WTC11 (cell line): ENCODE results near the gene RFNG. TPM values are rescaled to one million over a fixed set of nuclear protein-coding genes. Genes with fewer than 3 reads are reported as not detected.

ENCODE experiments used
- ATAC-seq: fragments of 200-7000 bp; cut with Tn5 transposase; 2 replicates; pipeline ENCODE4 v1.10.0; 2021; ENCODE audit warnings: mild to moderate bottlenecking, moderate library complexity
- CTCF ChIA-PET: fragments of 300-600 bp; sonication (Branson Sonifier 250); formaldehyde crosslinking; loops from one replicate; lab custom pipeline; 2021; ENCODE audit warnings: antibody characterized with exemption; lab: Charles Lee
- POLR2A ChIA-PET: fragments of 350-600 bp; sonication (Branson Sonifier 250); formaldehyde crosslinking; loops from one replicate; lab custom pipeline; 2021; ENCODE audit warnings: antibody characterized with exemption; lab: Charles Lee
- DNase-seq: peaks from one replicate; pipeline ENCODE4 v3.0.0; 2021; ENCODE audit warnings: low spot score
- H3K27ac Mint-ChIP-seq: 2 replicates; pipeline ENCODE4 v1.8.0; 2021; ENCODE audit warnings: mixed read lengths
- H3K27me3 Mint-ChIP-seq: 2 replicates; pipeline ENCODE4 v1.8.0; 2021; ENCODE audit warnings: low read depth, mild to moderate bottlenecking, moderate library complexity, mixed read lengths
- H3K36me3 Mint-ChIP-seq: 2 replicates; pipeline ENCODE4 v1.8.0; 2021; ENCODE audit warnings: mixed read lengths
- H3K4me1 Mint-ChIP-seq: 2 replicates; pipeline ENCODE4 v1.8.0; 2022; ENCODE audit warnings: mixed read lengths
- H3K4me3 Mint-ChIP-seq: 2 replicates; pipeline ENCODE4 v1.8.0; 2021; ENCODE audit warnings: mild to moderate bottlenecking, moderate library complexity, mixed read lengths
- H3K9me3 Mint-ChIP-seq: 2 replicates; pipeline ENCODE4 v1.8.0; 2021; ENCODE audit warnings: mixed read lengths
- ESRRA ChIP-seq: sonication (generic); formaldehyde crosslinking; IDR thresholded peaks from 2 replicates; pipeline ENCODE4 v1.8.1; 2022; ENCODE audit warnings: mild to moderate bottlenecking, missing genetic modification reagents, borderline replicate concordance
- FOXK1 ChIP-seq: sonication (generic); formaldehyde crosslinking; IDR thresholded peaks from 2 replicates; pipeline ENCODE4 v1.8.0; 2022; ENCODE audit warnings: mild to moderate bottlenecking, moderate library complexity, missing genetic modification reagents
- FOXP1 ChIP-seq: sonication (generic); formaldehyde crosslinking; IDR thresholded peaks from 2 replicates; pipeline ENCODE4 v1.8.0; 2022; ENCODE audit warnings: missing genetic modification reagents, mild to moderate bottlenecking, moderate library complexity, borderline replicate concordance
- GRHL2 ChIP-seq: fragments of 250-450 bp; sonication (Bioruptor Pico); IDR thresholded peaks from 2 replicates; pipeline ENCODE4 v1.8.0; 2022; ENCODE audit warnings: mild to moderate bottlenecking, moderate library complexity; ENCODE audit not compliant: insufficient replicate concordance, severe bottlenecking
- GTF2I ChIP-seq: fragments of 250-450 bp; sonication (Bioruptor Pico); conservative IDR thresholded peaks from 2 replicates; pipeline ENCODE4 v1.4.0; 2021; ENCODE audit warnings: mild to moderate bottlenecking
- JAZF1 ChIP-seq: fragments of 250-450 bp; sonication (Bioruptor Pico); IDR thresholded peaks from 2 replicates; pipeline ENCODE4 v1.9.0; 2021; ENCODE audit warnings: moderate library complexity, mild to moderate bottlenecking, inconsistent platforms
- MXD4 ChIP-seq: fragments of 250-450 bp; sonication (Bioruptor Pico); IDR thresholded peaks from 2 replicates; pipeline ENCODE4 v1.8.0; 2021; ENCODE audit warnings: mild to moderate bottlenecking, moderate library complexity, borderline replicate concordance
- SMAD4 ChIP-seq: sonication (generic); formaldehyde crosslinking; IDR thresholded peaks from 2 replicates; pipeline ENCODE4 v1.8.0; 2022; ENCODE audit warnings: mild to moderate bottlenecking, missing genetic modification reagents
- ZBTB21 ChIP-seq: sonication (generic); formaldehyde crosslinking; IDR thresholded peaks from 2 replicates; pipeline ENCODE4 v1.8.1; 2023; ENCODE audit warnings: mild to moderate bottlenecking, missing genetic modification reagents, borderline replicate concordance
- ZNF138 ChIP-seq: sonication (generic); formaldehyde crosslinking; conservative IDR thresholded peaks from 2 replicates; pipeline ENCODE4 v1.8.1; 2022; ENCODE audit warnings: mild to moderate bottlenecking, moderate library complexity, missing genetic modification reagents
- total RNA-seq: library from RNA; stranded (reverse); gene quantifications from 3 replicates; pipeline ENCODE4 v1.2.3, GENCODE V29; 2021
- TF ChIP-seq, protein P1 (sequence below): sonication (generic); formaldehyde crosslinking; IDR thresholded peaks from 2 replicates; pipeline ENCODE4 v1.8.1; 2023; ENCODE audit warnings: mild to moderate bottlenecking, missing genetic modification reagents, borderline replicate concordance
- TF ChIP-seq, protein P2 (sequence below): fragments of 250-450 bp; sonication (Bioruptor Pico); IDR thresholded peaks from 2 replicates; pipeline ENCODE4 v2.1.2; 2022; ENCODE audit warnings: mild to moderate bottlenecking, moderate library complexity
- TF ChIP-seq, protein P3 (sequence below): fragments of 250-450 bp; sonication (Bioruptor Pico); IDR thresholded peaks from 2 replicates; pipeline ENCODE4 v1.9.0; 2021; ENCODE audit warnings: moderate library complexity, mild to moderate bottlenecking, inconsistent platforms, borderline replicate concordance
- TF ChIP-seq, protein P4 (sequence below): sonication (generic); formaldehyde crosslinking; IDR thresholded peaks from 2 replicates; pipeline ENCODE4 v1.8.1; 2023; ENCODE audit warnings: mild to moderate bottlenecking, moderate library complexity, missing genetic modification reagents
- TF ChIP-seq, protein P5 (sequence below): sonication (generic); formaldehyde crosslinking; IDR thresholded peaks from 2 replicates; pipeline ENCODE4 v1.8.1; 2022; ENCODE audit warnings: missing genetic modification reagents, borderline replicate concordance
- TF ChIP-seq, protein P6 (sequence below): sonication (generic); formaldehyde crosslinking; conservative IDR thresholded peaks from 2 replicates; pipeline ENCODE4 v1.8.1; 2023; ENCODE audit warnings: mild to moderate bottlenecking, low read depth, missing genetic modification reagents, moderate library complexity
- TF ChIP-seq, protein P7 (sequence below): sonication (generic); formaldehyde crosslinking; IDR thresholded peaks from 2 replicates; pipeline ENCODE4 v1.8.1; 2022; ENCODE audit warnings: low read depth, missing genetic modification reagents, borderline replicate concordance

RFNG gene
- total RNA-seq, 1 experiment from 2014 or later = 41.6 TPM

DNA sequence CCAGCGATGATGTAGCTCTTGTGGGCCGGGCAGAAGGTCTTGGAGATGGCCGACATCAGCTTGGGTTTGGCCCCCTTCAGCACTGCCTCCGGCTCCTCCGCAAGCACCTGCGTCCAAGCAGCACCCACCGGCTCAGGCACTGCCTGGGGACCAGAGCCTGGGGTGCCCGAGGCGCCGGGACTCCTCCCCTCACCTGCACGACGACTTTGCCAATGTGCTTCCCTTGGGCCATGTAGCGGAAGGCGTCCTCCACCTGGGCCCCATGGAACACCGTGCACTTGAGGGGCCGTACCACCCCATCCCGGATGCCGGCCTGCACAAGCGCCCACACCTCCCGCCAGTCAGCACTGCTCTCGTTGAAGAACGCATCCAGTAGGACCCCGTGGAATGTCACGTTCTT, 31.4 kb upstream of the RFNG start:
- DNase-seq (no peak), ATAC-seq (no peak)
- H3K9me3 Mint-ChIP-seq = no peaks in the 10 kb centered on the region
- H3K4me3 Mint-ChIP-seq = no peak overlapping the region
- ChIA-PET POLR2A (no interaction called here), CTCF (interaction anchor here (2.0 kb wide), 1 partner anchor 53 kb away, joined by 8 read pairs; no protein-coding TSS in a partner anchor)
- H3K4me1 Mint-ChIP-seq = no peaks in the 10 kb centered on the region
- no peaks in the 10 kb centered on the region for H3K27me3 Mint-ChIP-seq
- peaks cover 24% of the 10 kb centered on the region for H3K36me3 Mint-ChIP-seq
- no peak overlapping the region for H3K27ac Mint-ChIP-seq
- no peak for TF ChIP-seq FOXK1 (CRISPR knock-in tag)
- no peak for TF ChIP-seq ZNF138 (CRISPR knock-in tag)
- TF ChIP-seq GTF2I (CRISPR knock-in tag) = no peak
- no peak for TF ChIP-seq SMAD4 (CRISPR knock-in tag)
- TF ChIP-seq, protein P1, sequence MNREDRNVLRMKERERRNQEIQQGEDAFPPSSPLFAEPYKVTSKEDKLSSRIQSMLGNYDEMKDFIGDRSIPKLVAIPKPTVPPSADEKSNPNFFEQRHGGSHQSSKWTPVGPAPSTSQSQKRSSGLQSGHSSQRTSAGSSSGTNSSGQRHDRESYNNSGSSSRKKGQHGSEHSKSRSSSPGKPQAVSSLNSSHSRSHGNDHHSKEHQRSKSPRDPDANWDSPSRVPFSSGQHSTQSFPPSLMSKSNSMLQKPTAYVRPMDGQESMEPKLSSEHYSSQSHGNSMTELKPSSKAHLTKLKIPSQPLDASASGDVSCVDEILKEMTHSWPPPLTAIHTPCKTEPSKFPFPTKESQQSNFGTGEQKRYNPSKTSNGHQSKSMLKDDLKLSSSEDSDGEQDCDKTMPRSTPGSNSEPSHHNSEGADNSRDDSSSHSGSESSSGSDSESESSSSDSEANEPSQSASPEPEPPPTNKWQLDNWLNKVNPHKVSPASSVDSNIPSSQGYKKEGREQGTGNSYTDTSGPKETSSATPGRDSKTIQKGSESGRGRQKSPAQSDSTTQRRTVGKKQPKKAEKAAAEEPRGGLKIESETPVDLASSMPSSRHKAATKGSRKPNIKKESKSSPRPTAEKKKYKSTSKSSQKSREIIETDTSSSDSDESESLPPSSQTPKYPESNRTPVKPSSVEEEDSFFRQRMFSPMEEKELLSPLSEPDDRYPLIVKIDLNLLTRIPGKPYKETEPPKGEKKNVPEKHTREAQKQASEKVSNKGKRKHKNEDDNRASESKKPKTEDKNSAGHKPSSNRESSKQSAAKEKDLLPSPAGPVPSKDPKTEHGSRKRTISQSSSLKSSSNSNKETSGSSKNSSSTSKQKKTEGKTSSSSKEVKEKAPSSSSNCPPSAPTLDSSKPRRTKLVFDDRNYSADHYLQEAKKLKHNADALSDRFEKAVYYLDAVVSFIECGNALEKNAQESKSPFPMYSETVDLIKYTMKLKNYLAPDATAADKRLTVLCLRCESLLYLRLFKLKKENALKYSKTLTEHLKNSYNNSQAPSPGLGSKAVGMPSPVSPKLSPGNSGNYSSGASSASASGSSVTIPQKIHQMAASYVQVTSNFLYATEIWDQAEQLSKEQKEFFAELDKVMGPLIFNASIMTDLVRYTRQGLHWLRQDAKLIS = no peak
- TF ChIP-seq, protein P2, sequence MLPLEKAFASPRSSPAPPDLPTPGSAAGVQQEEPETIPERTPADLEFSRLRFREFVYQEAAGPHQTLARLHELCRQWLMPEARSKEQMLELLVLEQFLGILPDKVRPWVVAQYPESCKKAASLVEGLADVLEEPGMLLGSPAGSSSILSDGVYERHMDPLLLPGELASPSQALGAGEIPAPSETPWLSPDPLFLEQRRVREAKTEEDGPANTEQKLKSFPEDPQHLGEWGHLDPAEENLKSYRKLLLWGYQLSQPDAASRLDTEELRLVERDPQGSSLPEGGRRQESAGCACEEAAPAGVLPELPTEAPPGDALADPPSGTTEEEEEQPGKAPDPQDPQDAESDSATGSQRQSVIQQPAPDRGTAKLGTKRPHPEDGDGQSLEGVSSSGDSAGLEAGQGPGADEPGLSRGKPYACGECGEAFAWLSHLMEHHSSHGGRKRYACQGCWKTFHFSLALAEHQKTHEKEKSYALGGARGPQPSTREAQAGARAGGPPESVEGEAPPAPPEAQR = no peak
- no peak for TF ChIP-seq GRHL2
- TF ChIP-seq, protein P3, sequence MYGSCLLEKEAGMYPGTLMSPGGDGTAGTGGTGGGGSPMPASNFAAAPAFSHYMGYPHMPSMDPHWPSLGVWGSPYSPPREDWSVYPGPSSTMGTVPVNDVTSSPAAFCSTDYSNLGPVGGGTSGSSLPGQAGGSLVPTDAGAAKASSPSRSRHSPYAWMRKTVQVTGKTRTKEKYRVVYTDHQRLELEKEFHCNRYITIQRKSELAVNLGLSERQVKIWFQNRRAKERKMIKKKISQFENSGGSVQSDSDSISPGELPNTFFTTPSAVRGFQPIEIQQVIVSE (CRISPR knock-in tag) = no peak
- TF ChIP-seq MXD4 = no peak
- TF ChIP-seq, protein P4, sequence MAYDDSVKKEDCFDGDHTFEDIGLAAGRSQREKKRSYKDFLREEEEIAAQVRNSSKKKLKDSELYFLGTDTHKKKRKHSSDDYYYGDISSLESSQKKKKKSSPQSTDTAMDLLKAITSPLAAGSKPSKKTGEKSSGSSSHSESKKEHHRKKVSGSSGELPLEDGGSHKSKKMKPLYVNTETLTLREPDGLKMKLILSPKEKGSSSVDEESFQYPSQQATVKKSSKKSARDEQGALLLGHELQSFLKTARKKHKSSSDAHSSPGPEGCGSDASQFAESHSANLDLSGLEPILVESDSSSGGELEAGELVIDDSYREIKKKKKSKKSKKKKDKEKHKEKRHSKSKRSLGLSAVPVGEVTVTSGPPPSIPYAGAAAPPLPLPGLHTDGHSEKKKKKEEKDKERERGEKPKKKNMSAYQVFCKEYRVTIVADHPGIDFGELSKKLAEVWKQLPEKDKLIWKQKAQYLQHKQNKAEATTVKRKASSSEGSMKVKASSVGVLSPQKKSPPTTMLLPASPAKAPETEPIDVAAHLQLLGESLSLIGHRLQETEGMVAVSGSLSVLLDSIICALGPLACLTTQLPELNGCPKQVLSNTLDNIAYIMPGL = no peak
- TF ChIP-seq, protein P5, sequence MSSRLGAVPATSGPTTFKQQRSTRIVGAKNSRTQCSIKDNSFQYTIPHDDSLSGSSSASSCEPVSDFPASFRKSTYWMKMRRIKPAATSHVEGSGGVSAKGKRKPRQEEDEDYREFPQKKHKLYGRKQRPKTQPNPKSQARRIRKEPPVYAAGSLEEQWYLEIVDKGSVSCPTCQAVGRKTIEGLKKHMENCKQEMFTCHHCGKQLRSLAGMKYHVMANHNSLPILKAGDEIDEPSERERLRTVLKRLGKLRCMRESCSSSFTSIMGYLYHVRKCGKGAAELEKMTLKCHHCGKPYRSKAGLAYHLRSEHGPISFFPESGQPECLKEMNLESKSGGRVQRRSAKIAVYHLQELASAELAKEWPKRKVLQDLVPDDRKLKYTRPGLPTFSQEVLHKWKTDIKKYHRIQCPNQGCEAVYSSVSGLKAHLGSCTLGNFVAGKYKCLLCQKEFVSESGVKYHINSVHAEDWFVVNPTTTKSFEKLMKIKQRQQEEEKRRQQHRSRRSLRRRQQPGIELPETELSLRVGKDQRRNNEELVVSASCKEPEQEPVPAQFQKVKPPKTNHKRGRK (CRISPR knock-in tag) = no peak
- TF ChIP-seq, protein P6, sequence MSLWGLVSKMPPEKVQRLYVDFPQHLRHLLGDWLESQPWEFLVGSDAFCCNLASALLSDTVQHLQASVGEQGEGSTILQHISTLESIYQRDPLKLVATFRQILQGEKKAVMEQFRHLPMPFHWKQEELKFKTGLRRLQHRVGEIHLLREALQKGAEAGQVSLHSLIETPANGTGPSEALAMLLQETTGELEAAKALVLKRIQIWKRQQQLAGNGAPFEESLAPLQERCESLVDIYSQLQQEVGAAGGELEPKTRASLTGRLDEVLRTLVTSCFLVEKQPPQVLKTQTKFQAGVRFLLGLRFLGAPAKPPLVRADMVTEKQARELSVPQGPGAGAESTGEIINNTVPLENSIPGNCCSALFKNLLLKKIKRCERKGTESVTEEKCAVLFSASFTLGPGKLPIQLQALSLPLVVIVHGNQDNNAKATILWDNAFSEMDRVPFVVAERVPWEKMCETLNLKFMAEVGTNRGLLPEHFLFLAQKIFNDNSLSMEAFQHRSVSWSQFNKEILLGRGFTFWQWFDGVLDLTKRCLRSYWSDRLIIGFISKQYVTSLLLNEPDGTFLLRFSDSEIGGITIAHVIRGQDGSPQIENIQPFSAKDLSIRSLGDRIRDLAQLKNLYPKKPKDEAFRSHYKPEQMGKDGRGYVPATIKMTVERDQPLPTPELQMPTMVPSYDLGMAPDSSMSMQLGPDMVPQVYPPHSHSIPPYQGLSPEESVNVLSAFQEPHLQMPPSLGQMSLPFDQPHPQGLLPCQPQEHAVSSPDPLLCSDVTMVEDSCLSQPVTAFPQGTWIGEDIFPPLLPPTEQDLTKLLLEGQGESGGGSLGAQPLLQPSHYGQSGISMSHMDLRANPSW = no peak
- no peak for TF ChIP-seq FOXP1 (CRISPR knock-in tag)
- TF ChIP-seq ZBTB21 (CRISPR knock-in tag) = no peak
- no peak for TF ChIP-seq ESRRA (CRISPR knock-in tag)
- no peak for TF ChIP-seq JAZF1 (CRISPR knock-in tag)
- TF ChIP-seq, protein P7, sequence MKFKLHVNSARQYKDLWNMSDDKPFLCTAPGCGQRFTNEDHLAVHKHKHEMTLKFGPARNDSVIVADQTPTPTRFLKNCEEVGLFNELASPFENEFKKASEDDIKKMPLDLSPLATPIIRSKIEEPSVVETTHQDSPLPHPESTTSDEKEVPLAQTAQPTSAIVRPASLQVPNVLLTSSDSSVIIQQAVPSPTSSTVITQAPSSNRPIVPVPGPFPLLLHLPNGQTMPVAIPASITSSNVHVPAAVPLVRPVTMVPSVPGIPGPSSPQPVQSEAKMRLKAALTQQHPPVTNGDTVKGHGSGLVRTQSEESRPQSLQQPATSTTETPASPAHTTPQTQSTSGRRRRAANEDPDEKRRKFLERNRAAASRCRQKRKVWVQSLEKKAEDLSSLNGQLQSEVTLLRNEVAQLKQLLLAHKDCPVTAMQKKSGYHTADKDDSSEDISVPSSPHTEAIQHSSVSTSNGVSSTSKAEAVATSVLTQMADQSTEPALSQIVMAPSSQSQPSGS (CRISPR knock-in tag) = no peak
- TF ChIP-seq, all 79 proteins: peak for 0
